Measurements from ENCODE around the gene RAB4B. TPM values are rescaled to one million over a fixed set of nuclear protein-coding genes. Genes with fewer than 3 reads are reported as not detected.
"Not testable (repeated sequence)": the region's sequence is repeated elsewhere in the genome, so short reads cannot be mapped to it uniquely, and the experiment has no call there.

Gene RAB4B
- total RNA-seq, 2 donors from 2014 or later: 42.8 to 60.6 TPM

GRCh38 chr19:40838477-40838876, 60.4 kb downstream of the RAB4B start:
- ATAC-seq; H3K36me3 Mint-ChIP-seq; H3K9me3 Mint-ChIP-seq; H3K27ac Mint-ChIP-seq; DNase-seq (ENCODE audit: low spot score in 2 of 2): not testable (repeated sequence)

- H3K9me3 Mint-ChIP-seq; H3K36me3 Mint-ChIP-seq; H3K27ac Mint-ChIP-seq; DNase-seq (ENCODE audit: low spot score in 2 of 2); ATAC-seq: not testable (repeated sequence)
Observed at GRCh38 chr19:40842012-40842411, 64.0 kb downstream of the RAB4B start.

- not testable (repeated sequence) for DNase-seq (ENCODE audit: low spot score in 2 of 2); H3K9me3 Mint-ChIP-seq; ATAC-seq; H3K36me3 Mint-ChIP-seq
- peak overlapping the region in 1 of 2 donors; percentile 85 for H3K27ac Mint-ChIP-seq
Observed at GRCh38 chr19:40842997-40843652, 65.1 kb downstream of the RAB4B start.

GRCh38 chr19:40843653-40844052, 65.6 kb downstream of the RAB4B start:
- not testable (repeated sequence) for H3K9me3 Mint-ChIP-seq, H3K36me3 Mint-ChIP-seq
- peak; percentile 99 for ATAC-seq
- peak overlapping the region in 1 of 2 donors; percentile 85 for H3K27ac Mint-ChIP-seq
- peak; percentile 57 to 86 for DNase-seq (ENCODE audit: low spot score in 2 of 2)

Other genes with a start within 250 kb of the RAB4B start
- gene SHKBP1, start 201.4 kb upstream of the RAB4B start, total RNA-seq: 100 to 1,000 TPM; 108 to 173 TPM
- 100 to 1,000 TPM; 178 to 245 TPM for gene LTBP4, start 176.9 kb upstream of the RAB4B start, total RNA-seq
- gene NUMBL, start 87.6 kb upstream of the RAB4B start, total RNA-seq: 10 to 100 TPM; 18.0 to 20.2 TPM
- 10 to 100 TPM; 25.5 to 39.8 TPM for gene COQ8B, start 61.4 kb upstream of the RAB4B start, total RNA-seq
- 1 to 10 TPM; 8.3 to 9.4 TPM for gene ITPKC, start 61.1 kb upstream of the RAB4B start, total RNA-seq
- gene ACTMAP, start 27.8 kb upstream of the RAB4B start, total RNA-seq: 10 to 100 TPM; 21.4 to 23.2 TPM
- 100 to 1,000 TPM; 197 to 227 TPM for gene SNRPA, start 27.0 kb upstream of the RAB4B start, total RNA-seq
- not detected for gene MIA, start 2.7 kb upstream of the RAB4B start, total RNA-seq
- 10 to 100 TPM; 88.3 to 96.7 TPM for gene EGLN2, start 20.9 kb downstream of the RAB4B start, total RNA-seq
- gene CYP2A6, start 72.2 kb downstream of the RAB4B start, total RNA-seq: under 1 TPM in 1 of 2 donors, not detected in 1; 0.23 TPM
- not detected for gene CYP2A7, start 104.0 kb downstream of the RAB4B start, total RNA-seq
- gene CYP2B6, start 213.0 kb downstream of the RAB4B start, total RNA-seq: not detected

All from activated naive CD4-positive, alpha-beta T cell treated with anti-CD3 and anti-CD28 coated beads, Interleukin-2, amount 50 U/mL, for 72 hours (primary cell).